ENCODE data around the gene RAB10.

RAB10 gene

DNA sequence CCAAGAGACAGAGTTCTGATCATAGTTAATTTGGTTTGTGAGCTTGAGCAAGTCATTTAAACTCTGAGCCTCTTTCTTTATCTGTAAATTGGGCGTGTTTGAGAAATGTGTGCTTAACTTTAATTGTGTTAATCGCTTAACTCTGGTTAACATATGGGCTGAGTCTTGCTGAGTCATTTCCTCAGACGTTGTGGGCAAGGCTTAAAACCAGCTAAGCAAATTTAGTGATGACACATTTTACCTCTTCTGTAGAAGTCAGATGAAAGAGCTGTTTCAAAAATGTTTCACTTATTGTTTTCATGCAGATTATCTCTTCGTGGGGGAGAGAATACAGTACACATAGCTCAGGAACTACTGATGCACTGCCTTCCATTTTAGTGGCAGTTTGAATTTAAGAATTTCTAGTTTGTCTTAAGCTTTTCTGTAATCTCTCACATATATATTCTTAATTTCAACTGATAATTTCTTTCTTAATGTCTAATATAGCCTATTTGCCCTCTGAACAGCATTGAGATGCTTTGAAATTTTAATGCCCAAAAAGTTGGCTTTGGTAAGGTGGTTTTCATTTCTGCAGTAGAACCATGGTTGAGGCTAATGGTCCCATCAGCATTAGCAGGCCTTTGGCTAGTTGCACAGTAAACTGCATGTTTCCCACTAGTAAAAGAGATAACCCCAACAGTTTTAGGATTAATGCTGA is 34.9 kb downstream of the RAB10 start:
- no peak for TF ChIP-seq ZFX (IDR thresholded peaks at IDR 0.05)
- TF ChIP-seq, protein P1, sequence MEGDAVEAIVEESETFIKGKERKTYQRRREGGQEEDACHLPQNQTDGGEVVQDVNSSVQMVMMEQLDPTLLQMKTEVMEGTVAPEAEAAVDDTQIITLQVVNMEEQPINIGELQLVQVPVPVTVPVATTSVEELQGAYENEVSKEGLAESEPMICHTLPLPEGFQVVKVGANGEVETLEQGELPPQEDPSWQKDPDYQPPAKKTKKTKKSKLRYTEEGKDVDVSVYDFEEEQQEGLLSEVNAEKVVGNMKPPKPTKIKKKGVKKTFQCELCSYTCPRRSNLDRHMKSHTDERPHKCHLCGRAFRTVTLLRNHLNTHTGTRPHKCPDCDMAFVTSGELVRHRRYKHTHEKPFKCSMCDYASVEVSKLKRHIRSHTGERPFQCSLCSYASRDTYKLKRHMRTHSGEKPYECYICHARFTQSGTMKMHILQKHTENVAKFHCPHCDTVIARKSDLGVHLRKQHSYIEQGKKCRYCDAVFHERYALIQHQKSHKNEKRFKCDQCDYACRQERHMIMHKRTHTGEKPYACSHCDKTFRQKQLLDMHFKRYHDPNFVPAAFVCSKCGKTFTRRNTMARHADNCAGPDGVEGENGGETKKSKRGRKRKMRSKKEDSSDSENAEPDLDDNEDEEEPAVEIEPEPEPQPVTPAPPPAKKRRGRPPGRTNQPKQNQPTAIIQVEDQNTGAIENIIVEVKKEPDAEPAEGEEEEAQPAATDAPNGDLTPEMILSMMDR (conservative IDR thresholded peaks at IDR 0.05): no peak
- H3K27ac ChIP-seq: no peak overlapping the region

DNA sequence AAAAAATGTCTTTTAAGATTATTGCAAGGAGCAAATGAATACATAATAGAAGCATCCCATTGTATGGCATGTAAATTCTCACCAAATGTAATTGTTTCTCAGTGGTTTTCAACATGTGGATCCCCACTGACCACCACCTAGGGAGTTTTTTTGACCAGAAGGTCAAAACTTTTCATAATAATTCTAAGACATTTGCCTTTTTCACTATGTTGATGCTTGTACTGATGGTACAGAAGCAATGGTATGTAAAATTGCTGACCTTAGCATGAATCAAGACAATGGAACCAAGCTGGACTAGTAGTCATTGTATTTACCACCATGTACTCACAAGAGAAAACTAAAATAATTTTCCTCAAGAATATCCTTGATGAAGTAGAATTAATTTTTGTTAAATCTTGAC is 36.8 kb downstream of the RAB10 start:
- H3K27ac ChIP-seq: no peak overlapping the region
- TF ChIP-seq ZFX (IDR thresholded peaks at IDR 0.05): no peak
- TF ChIP-seq, protein P1 (conservative IDR thresholded peaks at IDR 0.05): no peak

DNA sequence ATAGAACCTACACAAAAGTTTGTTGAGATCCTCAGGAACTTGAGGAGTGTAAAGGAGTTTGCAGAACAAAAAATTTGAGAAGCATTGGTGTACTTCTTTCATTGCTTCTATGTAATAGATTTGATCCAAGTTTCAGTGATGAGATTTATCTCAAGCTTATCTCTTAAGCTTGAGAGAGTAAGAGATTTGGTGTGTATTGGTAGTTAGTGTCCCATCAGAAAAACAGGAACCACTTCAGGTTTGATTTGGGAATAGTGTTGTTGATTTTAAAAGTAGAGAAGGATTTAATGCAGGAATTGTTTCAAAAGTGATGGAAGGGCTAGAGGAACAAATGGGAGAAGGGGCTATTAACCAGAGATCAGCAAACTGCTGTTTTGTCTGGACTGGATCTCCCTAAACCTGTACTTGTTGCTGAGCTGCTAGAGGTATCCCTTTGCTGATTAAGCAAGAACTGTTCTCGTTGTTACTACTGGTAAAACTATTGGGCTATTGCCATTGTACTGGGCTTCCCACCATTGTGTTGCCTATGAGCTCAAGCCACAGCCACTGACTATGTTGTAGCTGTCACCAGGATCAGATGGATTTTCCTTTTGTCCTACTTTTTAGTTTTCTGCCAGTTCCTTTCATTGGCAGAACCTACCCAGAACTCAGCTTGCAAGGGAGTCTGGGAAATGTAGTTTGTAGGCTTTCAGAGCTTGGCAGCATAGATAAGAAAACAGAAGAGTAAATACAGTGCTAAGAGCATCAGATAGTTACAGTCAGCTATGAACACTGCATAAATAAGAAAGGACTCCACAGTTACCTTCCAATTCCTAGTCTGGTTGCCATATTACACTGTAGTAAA is 39.3 kb downstream of the RAB10 start:
- TF ChIP-seq, protein P1 (conservative IDR thresholded peaks at IDR 0.05): no peak
- TF ChIP-seq ZFX (IDR thresholded peaks at IDR 0.05): no peak
- no peak overlapping the region for H3K27ac ChIP-seq

DNA sequence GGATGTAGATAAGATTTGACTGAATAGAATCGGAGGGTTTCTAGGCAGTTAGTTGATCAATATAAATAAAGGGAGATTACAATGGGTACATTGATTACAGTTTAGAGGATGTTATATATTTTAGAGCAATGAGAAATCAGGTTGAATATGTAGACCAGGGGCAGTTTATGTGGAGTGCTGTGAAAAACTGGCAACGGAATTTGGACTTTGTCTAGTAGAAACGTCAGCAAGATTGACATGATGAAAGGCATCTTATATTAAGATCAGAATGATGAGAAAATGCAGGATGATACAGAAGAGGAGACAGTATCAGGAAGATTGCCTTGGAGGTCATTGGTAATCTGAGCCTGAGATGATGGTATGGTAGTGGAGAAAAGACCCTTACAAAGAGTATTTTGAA is 39.9 kb downstream of the RAB10 start:
- no peak for TF ChIP-seq ZFX (IDR thresholded peaks at IDR 0.05)
- TF ChIP-seq, protein P1 (conservative IDR thresholded peaks at IDR 0.05): no peak

DNA sequence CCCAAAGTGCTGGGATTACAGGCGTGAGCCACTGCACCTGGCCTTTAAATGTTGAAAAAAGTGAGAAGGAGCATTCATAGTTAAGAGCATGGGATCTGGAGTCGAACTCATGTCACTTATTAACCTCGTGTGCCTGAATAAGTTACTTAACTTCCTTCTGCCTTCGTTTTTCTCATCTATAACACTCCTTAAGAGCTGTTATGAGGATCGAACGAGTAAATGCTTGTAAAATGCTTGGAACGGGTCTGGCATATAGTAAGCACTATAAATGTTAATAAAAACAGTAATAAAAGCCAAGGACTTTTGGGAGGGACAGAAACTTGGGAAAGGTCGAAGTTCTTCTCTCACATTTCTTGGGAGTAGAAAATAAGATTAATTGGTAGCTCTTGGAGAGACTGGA is 40.8 kb downstream of the RAB10 start:
- no peak for TF ChIP-seq ZFX (IDR thresholded peaks at IDR 0.05)
- TF ChIP-seq, protein P1 (conservative IDR thresholded peaks at IDR 0.05): no peak

More for the DNA sequence above, 39.9 kb downstream of the RAB10 start:
- H3K27ac ChIP-seq: no peak overlapping the region

DNA sequence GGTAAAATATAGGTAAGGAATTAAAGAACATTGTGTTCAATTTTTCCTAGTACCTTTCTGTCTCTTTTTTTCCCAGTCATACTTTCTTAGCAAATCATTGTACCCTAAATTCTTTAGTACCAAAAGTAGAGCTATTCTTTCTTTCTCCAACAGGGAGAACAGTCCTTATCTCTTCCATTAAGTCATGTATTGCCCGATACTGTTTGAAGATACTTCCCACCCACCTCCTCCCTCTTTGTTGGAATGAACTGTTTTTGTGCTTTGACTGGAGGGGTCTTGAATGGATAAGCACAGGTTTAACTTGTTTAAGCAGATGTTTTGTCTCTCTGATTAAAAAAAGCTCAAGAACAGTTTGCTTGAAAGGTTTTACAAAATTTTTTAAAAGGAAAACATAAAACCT is 41.3 kb downstream of the RAB10 start:
- no peak overlapping the region for H3K27ac ChIP-seq
- TF ChIP-seq, protein P1 (conservative IDR thresholded peaks at IDR 0.05): no peak
- TF ChIP-seq ZFX (IDR thresholded peaks at IDR 0.05): no peak

More for the DNA sequence above, 40.8 kb downstream of the RAB10 start:
- H3K27ac ChIP-seq: peak overlapping the region; percentile 57

DNA sequence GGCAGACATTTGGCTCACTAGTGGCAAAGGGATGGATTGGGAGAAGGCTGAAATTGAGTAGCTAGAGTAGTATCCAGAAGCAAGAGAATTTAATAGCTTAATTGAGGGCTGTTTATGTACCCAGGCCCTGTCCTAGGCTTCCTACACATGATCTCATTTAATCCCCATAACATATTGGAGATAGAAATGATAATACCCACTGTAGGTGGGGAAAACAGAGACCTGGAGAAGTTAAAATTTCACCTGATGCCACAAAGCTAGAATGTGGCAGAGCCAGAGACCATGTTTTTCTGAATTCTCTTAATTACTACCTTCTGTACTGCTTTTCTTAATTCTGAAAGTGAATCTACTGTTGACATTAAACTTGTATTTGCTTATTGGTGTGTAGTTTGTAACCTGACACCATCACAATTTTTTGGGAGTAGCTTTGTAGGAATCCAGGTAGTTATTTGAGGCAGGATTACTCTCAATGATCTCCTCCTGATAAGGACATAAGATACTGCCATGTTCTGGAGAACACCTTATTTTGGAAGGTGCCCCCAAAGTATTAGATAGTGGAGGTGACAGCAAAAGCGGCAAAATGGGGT is 42.2 kb downstream of the RAB10 start:
- TF ChIP-seq, protein P1 (conservative IDR thresholded peaks at IDR 0.05): no peak
- H3K27ac ChIP-seq: peak overlapping the region; percentile 84

Data from C4-2B (cell line).